ENCODE measurements around the gene TUBAL3. TPM values are rescaled to one million over a fixed set of nuclear protein-coding genes. Genes with fewer than 3 reads are reported as not detected.

TUBAL3 gene
- total and polyA plus RNA-seq, 2 donors (not counting 3 experiments of a cell fraction or from before 2014, with no cell fraction given): not detected

GRCh38 chr10:5365928-5366327 is 38.7 kb downstream of the TUBAL3 start:
- H3K36me3 ChIP-seq (ENCODE audit: control insufficient read depth in 2 of 2, extremely low read depth in 1 of 2, insufficient read depth in 2 of 2, low read length in 2 of 2): no peaks in the 10 kb centered on the region
- no peaks in the 10 kb centered on the region for H3K9me3 ChIP-seq (replicated peaks; ENCODE audit: control insufficient read depth, insufficient read depth, low read length)
- H3K27ac ChIP-seq (ENCODE audit: insufficient read depth, low read depth, low read length): no peak overlapping the region
- H4K20me1 ChIP-seq (replicated peaks; ENCODE audit: control insufficient read depth, extremely low read depth, insufficient read depth, low read length): no peaks in the 10 kb centered on the region
- FAIRE-seq (no peak), DNase-seq (ENCODE audit: low read depth, low spot score) (no peak)
- no peaks in the 10 kb centered on the region for H3K9me1 ChIP-seq (replicated peaks; ENCODE audit: control insufficient read depth, extremely low read depth, insufficient read depth, low read length)
- H3K27me3 ChIP-seq (ENCODE audit: control insufficient read depth in 2 of 2, insufficient read depth in 2 of 2, low read length in 2 of 2): peaks cover 2 to 4% of the 10 kb centered on the region in 2 experiments
- no peaks in the 10 kb centered on the region for H3K4me1 ChIP-seq (ENCODE audit: control insufficient read depth, extremely low read depth, insufficient read depth, low read length)
- H3K79me2 ChIP-seq (ENCODE audit: control insufficient read depth, insufficient read depth, low read length): no peaks in the 10 kb centered on the region
- BruUV-seq (replicated peaks): no TSS peak
- POLR2A ChIA-PET: no interaction called here
- H3K9ac ChIP-seq (replicated peaks; ENCODE audit: extremely low read depth, insufficient read depth, low read length): no peak overlapping the region
- no peak for TF ChIP-seq MAX (IDR thresholded peaks at IDR 0.05; ENCODE audit: insufficient read depth, insufficient read length)
- TF ChIP-seq GATA2 (IDR thresholded peaks at IDR 0.05; ENCODE audit: insufficient read depth, insufficient read length, low read depth, low read length): no peak
- TF ChIP-seq POLR2AphosphoS5 (IDR thresholded peaks at IDR 0.05; ENCODE audit: insufficient read depth, low read depth, low read length): no peak
- TF ChIP-seq FOS (IDR thresholded peaks at IDR 0.05; ENCODE audit: borderline replicate concordance, insufficient read depth, low read length): no peak
- TF ChIP-seq JUN (IDR thresholded peaks at IDR 0.05; ENCODE audit: borderline replicate concordance, insufficient read depth, insufficient read length, low read depth): no peak
- TF ChIP-seq MYC (IDR thresholded peaks at IDR 0.05; ENCODE audit: low read depth, low read length): no peak
- H3K4me2 ChIP-seq (ENCODE audit: insufficient read depth, low read length): no peak overlapping the region
- no peak overlapping the region for H3K4me3 ChIP-seq (replicated peaks in 1 of 3; ENCODE audit: insufficient read depth in 1 of 3, low read depth in 1 of 3, low read length in 3 of 3)
- CTCF ChIA-PET: no interaction called here
- H2AFZ ChIP-seq (ENCODE audit: low read depth, low read length): no peak overlapping the region
- intact Hi-C loops (cut with micrococcal nuclease): no loop called here
- dilution Hi-C loops (cut with MboI; ENCODE audit: extremely low pct_ligation_motif_present, low sequenced_read_pairs): no loop called here

DNA sequence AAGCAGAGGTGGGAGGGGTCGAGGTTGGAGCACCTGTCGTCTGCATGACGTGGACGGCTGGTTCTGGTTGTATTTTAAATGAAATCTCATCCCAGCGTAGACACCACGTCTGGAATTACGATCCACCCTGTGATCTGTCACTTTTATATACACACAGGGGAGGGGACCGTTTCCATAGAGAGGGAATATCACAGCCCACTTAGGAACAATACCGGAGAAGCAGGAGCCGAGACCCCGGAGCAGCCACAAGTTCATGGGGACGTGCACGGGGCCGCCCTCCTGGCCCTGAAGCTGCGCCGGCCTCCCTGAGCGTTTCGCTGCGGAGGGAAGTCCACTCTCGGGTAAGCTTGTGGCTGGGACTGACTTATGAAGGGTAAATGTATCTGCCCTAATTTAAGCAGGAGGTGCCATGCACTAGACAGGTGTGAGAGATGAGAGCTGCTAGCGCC is 39.7 kb downstream of the TUBAL3 start, which contains the start of gene UCN3:
Gene UCN3 (plus strand): TSS at position 77 of the 449 bp plus-strand sequence. CDS start 8,755 bp downstream, outside the sequence.
- H2AFZ ChIP-seq (ENCODE audit: low read depth, low read length): no peak within 1 kb of the TSS
- H3K4me3 ChIP-seq (replicated peaks in 1 of 3; ENCODE audit: insufficient read depth in 1 of 3, low read depth in 1 of 3, low read length in 3 of 3): no peak within 1 kb of the TSS
- H3K27me3 ChIP-seq (ENCODE audit: control insufficient read depth in 2 of 2, insufficient read depth in 2 of 2, low read length in 2 of 2): peaks cover 4 to 11% of the 10 kb centered on the region in 2 experiments
- ChIA-PET POLR2A (no interaction called here), CTCF (no interaction called here)
- H3K9ac ChIP-seq (replicated peaks; ENCODE audit: extremely low read depth, insufficient read depth, low read length): no peak within 1 kb of the TSS
- no peaks in the 10 kb centered on the region for H3K36me3 ChIP-seq (ENCODE audit: control insufficient read depth in 2 of 2, extremely low read depth in 1 of 2, insufficient read depth in 2 of 2, low read length in 2 of 2)
- FAIRE-seq (no peak), DNase-seq (ENCODE audit: low read depth, low spot score) (no peak)
- H3K27ac ChIP-seq (ENCODE audit: insufficient read depth, low read depth, low read length): no peak within 1 kb of the TSS
- H4K20me1 ChIP-seq (replicated peaks; ENCODE audit: control insufficient read depth, extremely low read depth, insufficient read depth, low read length): no peaks in the 10 kb centered on the region
- no peaks in the 10 kb centered on the region for H3K79me2 ChIP-seq (ENCODE audit: control insufficient read depth, insufficient read depth, low read length)
- intact Hi-C loops (cut with micrococcal nuclease): no loop called here
- no peak within 1 kb of the TSS for H3K4me2 ChIP-seq (ENCODE audit: insufficient read depth, low read length)
- no peak for TF ChIP-seq MYC (IDR thresholded peaks at IDR 0.05; ENCODE audit: low read depth, low read length)
- no peak for TF ChIP-seq MAX (IDR thresholded peaks at IDR 0.05; ENCODE audit: insufficient read depth, insufficient read length)
- TF ChIP-seq CTCF (IDR thresholded peaks at IDR 0.05; ENCODE audit: extremely low read depth in 1 of 2, insufficient read depth in 1 of 2, low read depth in 1 of 2, low read length in 2 of 2): no peak
- no peak for TF ChIP-seq POLR2AphosphoS5 (IDR thresholded peaks at IDR 0.05; ENCODE audit: insufficient read depth, low read depth, low read length)
- no peak for TF ChIP-seq JUN (IDR thresholded peaks at IDR 0.05; ENCODE audit: borderline replicate concordance, insufficient read depth, insufficient read length, low read depth)
- no peak for TF ChIP-seq EZH2 (IDR thresholded peaks at IDR 0.05; ENCODE audit: borderline replicate concordance, low read depth, low read length, severe bottlenecking)
- no peak for TF ChIP-seq POLR2A (IDR thresholded peaks at IDR 0.05; ENCODE audit: low read depth, low read length)
- TF ChIP-seq GATA2 (IDR thresholded peaks at IDR 0.05; ENCODE audit: insufficient read depth, insufficient read length, low read depth, low read length): no peak
- no peak for TF ChIP-seq FOS (IDR thresholded peaks at IDR 0.05; ENCODE audit: borderline replicate concordance, insufficient read depth, low read length)
- H3K4me1 ChIP-seq (ENCODE audit: control insufficient read depth, extremely low read depth, insufficient read depth, low read length): no peaks in the 10 kb centered on the region
- BruUV-seq (replicated peaks): no TSS peak
- dilution Hi-C loops (cut with MboI; ENCODE audit: extremely low pct_ligation_motif_present, low sequenced_read_pairs): no loop called here
- H3K9me3 ChIP-seq (replicated peaks; ENCODE audit: control insufficient read depth, insufficient read depth, low read length): no peaks in the 10 kb centered on the region
- H3K9me1 ChIP-seq (replicated peaks; ENCODE audit: control insufficient read depth, extremely low read depth, insufficient read depth, low read length): no peaks in the 10 kb centered on the region

Data from endothelial cell of umbilical vein (primary cell).